Transverse colon (tissue), 3 donors: ENCODE measurements around the gene ACSS1.

Experiments
- EP300 ChIP-seq: sonication (generic); formaldehyde crosslinking; IDR thresholded peaks from one replicate; pipeline ENCODE4 v1.6.1; 2017; ENCODE audit warnings: antibody characterized with exemption, low read depth
- POLR2A ChIP-seq: fragments of 450-650 bp; IDR thresholded peaks from one replicate; pipeline ENCODE4 v1.6.1; 2016; ENCODE audit warnings: antibody characterized with exemption, mild to moderate bottlenecking, moderate library complexity
- TF ChIP-seq, protein P1 (sequence below), 5 experiments: fragments of 200-600 bp in 3 of 5; fragments of 450-650 bp in 2 of 5; sonication (generic) in 3 of 5; IDR thresholded peaks; 1 replicate in 2 of 5; 2 replicates in 3 of 5; pipeline ENCODE4 v1.5.1; 2016 to 2017; ENCODE audit warnings: antibody characterized with exemption in 5 of 5, inconsistent platforms in 3 of 5, mild to moderate bottlenecking in 2 of 5, moderate library complexity in 1 of 5

- TF ChIP-seq EP300 (no peak), POLR2A (no peak)
- TF ChIP-seq, protein P1, sequence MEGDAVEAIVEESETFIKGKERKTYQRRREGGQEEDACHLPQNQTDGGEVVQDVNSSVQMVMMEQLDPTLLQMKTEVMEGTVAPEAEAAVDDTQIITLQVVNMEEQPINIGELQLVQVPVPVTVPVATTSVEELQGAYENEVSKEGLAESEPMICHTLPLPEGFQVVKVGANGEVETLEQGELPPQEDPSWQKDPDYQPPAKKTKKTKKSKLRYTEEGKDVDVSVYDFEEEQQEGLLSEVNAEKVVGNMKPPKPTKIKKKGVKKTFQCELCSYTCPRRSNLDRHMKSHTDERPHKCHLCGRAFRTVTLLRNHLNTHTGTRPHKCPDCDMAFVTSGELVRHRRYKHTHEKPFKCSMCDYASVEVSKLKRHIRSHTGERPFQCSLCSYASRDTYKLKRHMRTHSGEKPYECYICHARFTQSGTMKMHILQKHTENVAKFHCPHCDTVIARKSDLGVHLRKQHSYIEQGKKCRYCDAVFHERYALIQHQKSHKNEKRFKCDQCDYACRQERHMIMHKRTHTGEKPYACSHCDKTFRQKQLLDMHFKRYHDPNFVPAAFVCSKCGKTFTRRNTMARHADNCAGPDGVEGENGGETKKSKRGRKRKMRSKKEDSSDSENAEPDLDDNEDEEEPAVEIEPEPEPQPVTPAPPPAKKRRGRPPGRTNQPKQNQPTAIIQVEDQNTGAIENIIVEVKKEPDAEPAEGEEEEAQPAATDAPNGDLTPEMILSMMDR (IDR thresholded peaks at IDR 0.05), result no peak
Observed at GRCh38 chr20:24971376-24972101, 86.4 kb downstream of the ACSS1 start.
